ENCODE data around the gene BRD7. TPM values are rescaled to one million over a fixed set of nuclear protein-coding genes. Genes with fewer than 3 reads are reported as not detected.

Gene BRD7
- total RNA-seq, 1 experiment from 2014 or later = 45.6 TPM

GRCh38 chr16:50278251-50278650 is 90.5 kb downstream of the BRD7 start:
- intact Hi-C loops (cut with micrococcal nuclease; ENCODE audit: unreplicated experiment) (no loop called here), in situ Hi-C loops (cut with HindIII; ENCODE audit: low pct_unique_long_range_greater_than_20kb, low sequenced_read_pairs) (no loop called here)
- DNase-seq (ENCODE audit: low read depth, low spot score) (no peak), ATAC-seq (no peak)
- H3K36me3 ChIP-seq (ENCODE audit: control insufficient read depth, insufficient read depth, low read length) = no peaks in the 10 kb centered on the region
- BruUV-seq (replicated peaks) = no TSS peak
- H3K4me3 ChIP-seq (ENCODE audit: low read depth in 2 of 2, low read length in 2 of 2) = no peak overlapping the region
- CTCF ChIA-PET = no interaction called here
- no peaks in the 10 kb centered on the region for H3K4me1 ChIP-seq (ENCODE audit: control insufficient read depth, insufficient read depth, low read length)
- H3K9me3 ChIP-seq (ENCODE audit: control insufficient read depth, insufficient read depth, low read depth, low read length) = no peaks in the 10 kb centered on the region
- POLR2A ChIA-PET = no interaction called here
- TF ChIP-seq POLR2AphosphoS5 (IDR thresholded peaks at IDR 0.05; ENCODE audit: low read depth, low read length) (no peak), REST (IDR thresholded peaks at IDR 0.05; ENCODE audit: insufficient read depth in 1 of 2, low read depth in 2 of 2, low read length in 1 of 2) (no peak), TCF7L2 (IDR thresholded peaks at IDR 0.05; ENCODE audit: low read depth, low read length) (no peak), SIN3A (IDR thresholded peaks at IDR 0.05; ENCODE audit: borderline replicate concordance, insufficient read depth, low read depth, low read length) (no peak), CTCF (IDR thresholded peaks at IDR 0.05) (no peak)
- H3K27ac ChIP-seq (ENCODE audit: low read length) = no peak overlapping the region
- H3K27me3 ChIP-seq (ENCODE audit: control insufficient read depth, insufficient read depth, low read length) = no peaks in the 10 kb centered on the region

GRCh38 chr16:50276801-50277555 is 91.8 kb downstream of the BRD7 start:
- in situ Hi-C loops (cut with HindIII; ENCODE audit: low pct_unique_long_range_greater_than_20kb, low sequenced_read_pairs) = no loop called here
- BruUV-seq (replicated peaks) = no TSS peak
- no peak overlapping the region for H3K4me3 ChIP-seq (ENCODE audit: low read depth in 2 of 2, low read length in 2 of 2)
- H3K36me3 ChIP-seq (ENCODE audit: control insufficient read depth, insufficient read depth, low read length) = no peaks in the 10 kb centered on the region
- CTCF ChIA-PET = interaction anchor here (0.6 kb wide), 1 partner anchor 10 kb away, joined by 20 read pairs; no protein-coding TSS in a partner anchor
- TF ChIP-seq CTCF (IDR thresholded peaks at IDR 0.05) (no peak), TCF7L2 (IDR thresholded peaks at IDR 0.05; ENCODE audit: low read depth, low read length) (no peak), REST (IDR thresholded peaks at IDR 0.05; ENCODE audit: insufficient read depth in 1 of 2, low read depth in 2 of 2, low read length in 1 of 2) (no peak), POLR2AphosphoS5 (IDR thresholded peaks at IDR 0.05; ENCODE audit: low read depth, low read length) (no peak), SIN3A (IDR thresholded peaks at IDR 0.05; ENCODE audit: borderline replicate concordance, insufficient read depth, low read depth, low read length) (no peak)
- no peaks in the 10 kb centered on the region; the same call in 1 of the 2 replicates for H3K4me1 ChIP-seq (ENCODE audit: control insufficient read depth, insufficient read depth, low read length)
- ATAC-seq (no peak; the same call in 1 of the 2 replicates), DNase-seq (ENCODE audit: low read depth, low spot score) (peak; percentile 41)
- H3K27ac ChIP-seq (ENCODE audit: low read length) = no peak overlapping the region
- no peaks in the 10 kb centered on the region for H3K27me3 ChIP-seq (ENCODE audit: control insufficient read depth, insufficient read depth, low read length)
- POLR2A ChIA-PET = no interaction called here
- intact Hi-C loops (cut with micrococcal nuclease; ENCODE audit: unreplicated experiment) = no loop called here
- no peaks in the 10 kb centered on the region for H3K9me3 ChIP-seq (ENCODE audit: control insufficient read depth, insufficient read depth, low read depth, low read length)
